Activated CD4-positive, alpha-beta memory T cell treated with anti-CD3 and anti-CD28 coated beads for 36 hours (primary cell): ENCODE measurements around the gene PEAK1. TPM values are rescaled to one million over a fixed set of nuclear protein-coding genes. Genes with fewer than 3 reads are reported as not detected.

ENCODE experiments used
- CTCF ChIA-PET: fragments of 350-600 bp; sonication (Branson Sonifier 250); formaldehyde crosslinking; loops from one replicate; lab custom pipeline; 2021; ENCODE audit warnings: antibody characterized with exemption, inconsistent platforms; lab: Charles Lee
- POLR2A ChIA-PET: fragments of 350-600 bp; sonication (Branson Sonifier 250); formaldehyde crosslinking; loops from one replicate; lab custom pipeline; 2021; ENCODE audit warnings: antibody characterized with exemption; lab: Charles Lee
- DNase-seq: peaks from one replicate; pipeline ENCODE4 v3.0.0-alpha.2; 2020
- H3K27ac Mint-ChIP-seq: one replicate; pipeline ENCODE4 v1.8.0; 2021; ENCODE audit warnings: mixed read lengths
- H3K27me3 Mint-ChIP-seq: one replicate; pipeline ENCODE4 v1.8.0; 2021; ENCODE audit warnings: mixed read lengths
- H3K36me3 Mint-ChIP-seq: one replicate; pipeline ENCODE4 v1.8.0; 2021; ENCODE audit warnings: mixed read lengths
- H3K4me1 Mint-ChIP-seq: one replicate; pipeline ENCODE4 v1.8.0; 2021; ENCODE audit warnings: low read depth, mixed read lengths
- H3K4me3 Mint-ChIP-seq: one replicate; pipeline ENCODE4 v1.8.0; 2021; ENCODE audit warnings: mild to moderate bottlenecking, mixed read lengths
- H3K9me3 Mint-ChIP-seq: one replicate; pipeline ENCODE4 v1.8.0; 2021; ENCODE audit warnings: mixed read lengths
- intact Hi-C: fragments of 100-400 bp; cut with micrococcal nuclease; formaldehyde crosslinking; loops from one replicate; pipeline ENCODE4 v1.15.1; 2023
- total RNA-seq, 2 experiments: library from RNA; stranded (reverse); gene quantifications; one replicate each; pipeline ENCODE4 v1.2.3, GENCODE V29; 2021

The PEAK1 gene
- total RNA-seq, 2 experiments from 2014 or later: 15.6 to 18.3 TPM

DNA sequence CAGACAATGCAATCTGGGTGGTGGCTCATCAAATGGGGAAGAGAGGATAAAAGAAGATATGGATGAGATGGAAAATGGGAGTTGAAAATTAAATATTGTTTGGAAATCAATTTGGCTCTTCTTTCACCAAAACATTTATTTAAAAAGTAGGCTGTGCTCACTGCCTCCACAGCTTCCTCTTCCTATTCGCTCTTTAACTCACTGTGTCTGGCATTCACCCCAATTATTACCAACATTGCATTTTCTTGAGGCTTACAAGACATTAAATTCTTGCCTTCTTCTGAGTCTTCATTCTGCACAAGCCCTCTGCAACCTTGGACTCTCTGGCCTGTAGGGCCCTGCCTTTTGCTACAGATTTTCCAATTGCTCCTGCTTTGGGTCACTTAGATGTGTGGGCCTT, 296.1 kb downstream of the PEAK1 start:
- ChIA-PET CTCF (interaction anchor here (1.4 kb wide), 1 partner anchor 13 kb away, joined by 3 read pairs; no protein-coding TSS in a partner anchor), POLR2A (no interaction called here)
- Mint-ChIP-seq H3K27ac (no peak overlapping the region), H3K36me3 (no peaks in the 10 kb centered on the region), H3K4me3 (no peak overlapping the region), H3K9me3 (no peaks in the 10 kb centered on the region), H3K27me3 (no peaks in the 10 kb centered on the region), H3K4me1 (peaks cover 5% of the 10 kb centered on the region)
- intact Hi-C loops: no loop called here
- DNase-seq: no peak

DNA sequence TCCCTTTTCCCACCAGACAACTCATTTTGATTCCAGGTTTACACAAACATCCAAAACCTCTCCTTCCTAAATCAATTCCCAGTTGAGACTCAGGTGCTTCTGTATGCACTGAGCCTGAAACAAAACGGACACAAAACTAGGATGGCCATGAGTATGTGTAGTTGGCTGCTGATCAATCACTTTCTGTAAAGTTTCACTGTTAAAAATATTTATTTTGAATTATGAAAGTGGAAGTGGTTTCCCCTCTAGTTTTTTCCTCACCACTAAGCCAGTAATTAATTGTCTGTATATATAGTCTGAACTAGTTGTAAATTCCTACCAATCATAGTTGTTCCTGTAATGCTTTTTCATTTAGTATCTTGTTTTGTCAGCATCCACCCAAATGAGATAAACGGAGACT, 297.3 kb downstream of the PEAK1 start:
- peaks cover 5% of the 10 kb centered on the region for H3K4me1 Mint-ChIP-seq
- no peak overlapping the region for H3K27ac Mint-ChIP-seq
- ChIA-PET POLR2A (no interaction called here), CTCF (interaction anchor here (0.7 to 6.6 kb wide), 3 partner anchors 10 to 421 kb away, joined by 3 to 80 read pairs (median 4); no protein-coding TSS in a partner anchor)
- H3K36me3 Mint-ChIP-seq: no peaks in the 10 kb centered on the region
- H3K27me3 Mint-ChIP-seq: no peaks in the 10 kb centered on the region
- no peak for DNase-seq
- intact Hi-C loops: no loop called here
- H3K9me3 Mint-ChIP-seq: no peaks in the 10 kb centered on the region
- no peak overlapping the region for H3K4me3 Mint-ChIP-seq

DNA sequence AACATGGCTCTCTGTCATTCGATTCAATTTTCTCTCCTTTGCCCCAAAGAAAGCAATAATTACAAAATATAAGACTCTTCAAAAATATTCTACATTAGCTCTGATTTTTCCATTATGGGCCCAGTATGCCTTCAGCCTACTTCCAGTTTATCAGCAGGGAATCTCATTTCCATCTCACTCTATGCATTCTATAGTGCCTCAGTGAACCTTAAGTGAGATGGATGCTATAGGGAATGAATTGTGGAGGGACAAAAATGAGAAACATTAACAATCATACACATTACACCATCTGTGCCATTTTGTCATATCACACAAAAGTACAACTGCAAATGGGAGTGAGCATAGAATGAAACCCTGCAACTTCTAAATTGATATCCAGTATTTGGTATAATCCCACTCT, 298.3 kb downstream of the PEAK1 start:
- ChIA-PET POLR2A (no interaction called here), CTCF (interaction anchor here (0.7 to 6.6 kb wide), 5 partner anchors 9 to 422 kb away, joined by 3 to 80 read pairs (median 3); no protein-coding TSS in a partner anchor)
- Mint-ChIP-seq H3K27me3 (no peaks in the 10 kb centered on the region), H3K9me3 (no peaks in the 10 kb centered on the region), H3K36me3 (no peaks in the 10 kb centered on the region), H3K27ac (no peak overlapping the region), H3K4me3 (no peak overlapping the region), H3K4me1 (peaks cover 5% of the 10 kb centered on the region)
- DNase-seq: no peak
- intact Hi-C loops: no loop called here

DNA sequence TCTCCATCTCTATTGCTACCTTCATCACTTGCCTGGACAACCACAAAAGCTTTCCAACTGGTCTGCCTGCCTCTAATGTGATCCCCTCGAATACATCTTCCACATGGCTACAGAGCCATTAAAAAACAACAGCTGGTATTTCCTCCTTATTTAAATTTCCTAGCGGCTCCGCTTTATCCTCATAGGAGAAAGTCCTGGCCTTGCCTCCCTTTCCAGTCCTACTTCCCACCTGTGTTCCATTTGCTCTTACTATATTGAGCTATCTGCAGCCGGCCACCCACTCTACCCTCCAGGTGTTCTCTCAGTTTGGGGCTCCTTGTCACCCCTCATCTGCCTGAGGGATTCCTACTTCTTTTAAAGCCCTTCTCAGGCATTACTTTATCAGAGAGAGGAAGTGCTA, 299.3 kb downstream of the PEAK1 start:
- H3K27me3 Mint-ChIP-seq: no peaks in the 10 kb centered on the region
- intact Hi-C loops: no loop called here
- no peaks in the 10 kb centered on the region for H3K9me3 Mint-ChIP-seq
- DNase-seq: no peak
- no peaks in the 10 kb centered on the region for H3K36me3 Mint-ChIP-seq
- H3K4me3 Mint-ChIP-seq: no peak overlapping the region
- POLR2A ChIA-PET: no interaction called here
- peaks cover 5% of the 10 kb centered on the region for H3K4me1 Mint-ChIP-seq
- no peak overlapping the region for H3K27ac Mint-ChIP-seq
- CTCF ChIA-PET: interaction anchor here (0.6 to 6.6 kb wide), 5 partner anchors 15 to 423 kb away, joined by 3 to 80 read pairs (median 3); no protein-coding TSS in a partner anchor

DNA sequence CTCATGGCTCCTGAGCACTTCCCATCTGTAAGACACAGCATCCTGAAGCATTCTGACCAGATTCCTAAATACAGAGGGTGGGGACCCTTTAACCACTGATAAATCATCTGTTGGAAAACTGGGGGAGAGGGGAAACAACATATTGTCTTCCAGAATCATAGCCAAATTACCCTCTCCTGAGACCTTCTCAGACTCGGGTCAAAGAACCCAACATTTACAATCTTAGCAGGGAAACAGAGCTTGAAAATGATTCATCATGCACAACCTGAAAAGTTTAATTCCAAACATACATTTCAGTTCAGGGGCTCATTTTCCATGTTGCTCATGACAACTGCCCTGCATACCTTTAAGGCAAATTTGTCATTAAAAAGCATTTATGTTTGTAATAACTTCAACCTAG, 300.5 kb downstream of the PEAK1 start:
- Mint-ChIP-seq H3K27ac (no peak overlapping the region), H3K27me3 (no peaks in the 10 kb centered on the region), H3K36me3 (no peaks in the 10 kb centered on the region), H3K9me3 (no peaks in the 10 kb centered on the region), H3K4me3 (no peak overlapping the region), H3K4me1 (peaks cover 5% of the 10 kb centered on the region)
- intact Hi-C loops: loop anchor here (2.0 to 5.0 kb wide), 2 partner anchors 147 to 377 kb away; no protein-coding TSS in a partner anchor
- no peak for DNase-seq
- CTCF ChIA-PET: interaction anchor here (0.6 to 6.6 kb wide), 10 partner anchors 9 to 424 kb away, joined by 3 to 80 read pairs (median 4); no protein-coding TSS in a partner anchor
- POLR2A ChIA-PET: no interaction called here

DNA sequence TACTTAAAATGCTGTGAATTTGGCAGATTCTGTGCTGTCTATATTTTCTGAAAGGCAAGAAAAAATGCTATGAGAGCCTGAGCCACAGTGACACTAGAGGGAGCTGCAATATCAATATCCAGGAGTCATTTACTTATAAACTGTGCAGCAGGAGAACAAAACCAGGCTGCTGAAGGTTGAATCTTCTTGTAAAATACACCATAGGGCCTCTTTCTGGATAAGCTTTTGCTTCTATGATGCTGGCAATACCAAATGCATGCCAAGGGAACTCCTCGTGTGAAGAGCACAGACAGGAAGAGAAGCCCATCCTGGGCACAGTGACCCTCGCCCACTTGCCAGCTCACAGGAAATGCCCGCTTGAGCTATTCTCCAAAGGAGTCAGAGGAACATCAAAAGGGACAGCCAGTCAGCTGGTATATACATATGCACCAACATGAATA, 301.0 kb downstream of the PEAK1 start:
- Mint-ChIP-seq H3K9me3 (no peaks in the 10 kb centered on the region), H3K27ac (no peak overlapping the region), H3K36me3 (no peaks in the 10 kb centered on the region), H3K4me3 (no peak overlapping the region), H3K4me1 (peaks cover 5% of the 10 kb centered on the region), H3K27me3 (no peaks in the 10 kb centered on the region)
- intact Hi-C loops: loop anchor here (1.0 to 5.0 kb wide), 3 partner anchors 147 to 424 kb away; no protein-coding TSS in a partner anchor
- peak; percentile 42 for DNase-seq
- ChIA-PET POLR2A (no interaction called here), CTCF (interaction anchor here (0.8 to 6.6 kb wide), 12 partner anchors 9 to 425 kb away, joined by 3 to 80 read pairs (median 4); no protein-coding TSS in a partner anchor)

DNA sequence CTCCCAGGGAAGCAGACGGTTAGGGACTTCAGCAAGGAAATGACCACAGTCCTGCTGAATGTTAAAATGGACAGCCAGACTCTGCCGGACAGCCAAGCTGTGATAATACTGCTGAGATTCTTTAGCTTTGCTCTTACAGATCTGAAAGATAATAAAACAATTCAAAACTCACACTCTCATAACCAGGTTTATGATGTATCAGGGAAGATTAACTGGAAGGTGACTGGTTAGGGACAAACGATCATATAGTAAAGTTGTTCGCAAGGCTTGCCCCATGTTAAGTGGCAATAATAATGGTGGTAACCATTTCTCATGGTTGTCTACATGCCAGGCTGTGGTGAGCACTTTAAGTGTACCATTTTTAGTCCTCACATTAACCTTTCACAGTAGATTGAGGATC, 304.7 kb downstream of the PEAK1 start:
- no peak for DNase-seq
- Mint-ChIP-seq H3K9me3 (no peaks in the 10 kb centered on the region), H3K27me3 (no peaks in the 10 kb centered on the region), H3K27ac (no peak overlapping the region), H3K4me1 (no peaks in the 10 kb centered on the region), H3K4me3 (no peak overlapping the region), H3K36me3 (no peaks in the 10 kb centered on the region)
- intact Hi-C loops: loop anchor here (5.0 kb wide), 1 partner anchor 143 kb away; no protein-coding TSS in a partner anchor
- ChIA-PET POLR2A (no interaction called here), CTCF (no interaction called here)

DNA sequence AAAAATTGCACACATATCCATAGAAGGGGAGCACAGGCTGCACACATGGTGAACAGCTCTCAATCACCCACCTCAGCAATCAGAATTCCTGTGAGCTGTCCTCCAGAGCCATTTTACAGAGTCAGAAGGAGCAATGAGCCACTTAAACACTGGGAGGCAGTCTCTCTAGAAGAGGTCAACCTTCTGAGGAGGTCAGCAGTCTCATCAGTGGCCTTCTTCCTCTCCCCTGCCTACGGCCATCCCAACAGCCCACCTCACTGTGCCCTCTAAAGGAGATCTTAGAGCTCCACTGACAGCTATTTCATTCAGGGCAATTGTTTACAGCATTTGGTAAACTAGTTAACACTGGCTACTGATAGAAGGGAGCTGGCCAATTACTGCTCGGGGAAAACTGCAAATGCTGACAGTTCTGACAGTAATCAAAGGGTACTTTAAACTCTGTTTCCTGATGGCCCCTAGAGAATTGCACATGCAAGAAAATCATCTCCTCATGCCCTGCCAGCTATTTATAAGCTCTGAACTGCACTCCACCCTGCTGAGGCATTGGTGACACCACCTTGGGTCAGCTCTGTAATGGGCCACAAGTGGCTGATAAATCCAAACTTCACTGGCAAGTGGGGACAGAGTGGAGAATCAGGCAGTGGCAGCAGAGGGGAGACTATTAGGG, 306.9 kb downstream of the PEAK1 start:
- no peaks in the 10 kb centered on the region for H3K36me3 Mint-ChIP-seq
- ChIA-PET POLR2A (no interaction called here), CTCF (interaction anchor here (1.0 to 2.2 kb wide), 2 partner anchors 9 to 430 kb away, joined by 3 to 8 read pairs; no protein-coding TSS in a partner anchor)
- no peak overlapping the region for H3K4me3 Mint-ChIP-seq
- H3K4me1 Mint-ChIP-seq: no peaks in the 10 kb centered on the region
- no peak for DNase-seq
- H3K27me3 Mint-ChIP-seq: no peaks in the 10 kb centered on the region
- H3K27ac Mint-ChIP-seq: no peak overlapping the region
- intact Hi-C loops: no loop called here
- H3K9me3 Mint-ChIP-seq: no peaks in the 10 kb centered on the region

DNA sequence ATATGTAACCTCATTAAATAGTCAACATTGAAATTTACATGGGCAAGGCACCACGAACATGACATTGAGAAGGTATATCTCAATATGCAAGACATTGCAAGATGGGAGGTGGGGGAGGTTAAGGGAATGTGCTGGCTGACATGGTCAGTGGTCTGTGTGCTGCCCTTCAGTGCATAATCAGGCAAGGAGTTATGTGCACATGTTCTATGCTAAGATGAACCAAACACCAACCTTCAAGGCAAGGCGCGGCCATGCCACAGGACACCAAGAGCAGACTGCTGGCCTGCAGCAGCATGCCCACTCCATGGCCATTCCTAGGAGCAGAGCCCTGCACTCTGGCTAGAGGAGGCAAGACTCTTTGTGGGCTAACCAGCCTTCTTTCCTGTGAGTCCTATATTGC, 308.1 kb downstream of the PEAK1 start:
- H3K4me1 Mint-ChIP-seq: no peaks in the 10 kb centered on the region
- no peaks in the 10 kb centered on the region for H3K36me3 Mint-ChIP-seq
- H3K27me3 Mint-ChIP-seq: no peaks in the 10 kb centered on the region
- H3K4me3 Mint-ChIP-seq: no peak overlapping the region
- H3K27ac Mint-ChIP-seq: no peak overlapping the region
- POLR2A ChIA-PET: no interaction called here
- no peaks in the 10 kb centered on the region for H3K9me3 Mint-ChIP-seq
- CTCF ChIA-PET: interaction anchor here (2.2 kb wide), 1 partner anchor 431 kb away, joined by 8 read pairs; no protein-coding TSS in a partner anchor
- DNase-seq: no peak
- intact Hi-C loops: no loop called here

DNA sequence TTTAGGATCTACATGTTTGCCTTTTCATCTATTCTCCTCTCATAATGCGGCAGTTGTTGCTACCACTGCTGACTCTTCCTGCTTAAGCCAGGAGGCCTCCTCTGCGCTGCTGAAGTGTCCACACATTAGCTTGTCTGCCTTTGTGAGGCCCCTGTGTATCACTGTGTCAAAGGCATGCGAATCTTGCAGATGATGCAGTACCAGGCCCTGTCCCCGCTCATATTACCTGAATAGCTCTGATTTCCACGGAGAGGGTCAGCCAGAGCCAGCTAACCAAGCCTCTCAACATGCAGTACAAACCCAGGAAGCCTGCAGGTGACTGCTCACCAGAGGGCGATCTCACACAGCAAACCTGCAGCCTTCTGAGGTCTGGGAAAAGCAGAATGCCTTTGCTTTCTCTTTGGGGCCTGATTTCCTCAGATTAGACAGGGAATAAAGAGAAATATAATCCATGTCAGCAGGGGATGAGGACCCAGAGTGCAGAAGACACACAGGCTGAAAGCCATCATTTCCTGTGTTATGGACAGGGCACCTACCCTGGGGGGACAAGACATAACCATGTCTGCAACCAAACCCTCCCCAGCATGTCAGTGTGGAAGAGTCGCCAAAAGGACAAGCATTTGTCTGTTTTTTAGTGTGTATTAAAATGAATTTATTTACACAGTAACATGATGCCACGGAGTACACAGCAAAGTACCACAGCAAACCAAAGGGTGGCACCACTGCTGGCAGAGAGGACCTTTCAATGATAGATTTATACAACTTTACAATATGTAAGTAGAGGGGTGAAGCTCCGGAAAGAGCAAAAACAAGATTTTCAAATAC, 312.2 kb downstream of the PEAK1 start:
- H3K9me3 Mint-ChIP-seq: no peaks in the 10 kb centered on the region
- H3K27ac Mint-ChIP-seq: no peak overlapping the region
- no peaks in the 10 kb centered on the region for H3K36me3 Mint-ChIP-seq
- CTCF ChIA-PET: interaction anchor here (0.5 to 3.5 kb wide), 9 partner anchors 10 to 436 kb away, joined by 3 to 18 read pairs (median 4); no protein-coding TSS in a partner anchor
- H3K4me1 Mint-ChIP-seq: no peaks in the 10 kb centered on the region
- no peaks in the 10 kb centered on the region for H3K27me3 Mint-ChIP-seq
- DNase-seq: peak; percentile 61
- no peak overlapping the region for H3K4me3 Mint-ChIP-seq
- POLR2A ChIA-PET: no interaction called here
- intact Hi-C loops: loop anchor here (1.0 kb wide), 1 partner anchor 436 kb away; no protein-coding TSS in a partner anchor

DNA sequence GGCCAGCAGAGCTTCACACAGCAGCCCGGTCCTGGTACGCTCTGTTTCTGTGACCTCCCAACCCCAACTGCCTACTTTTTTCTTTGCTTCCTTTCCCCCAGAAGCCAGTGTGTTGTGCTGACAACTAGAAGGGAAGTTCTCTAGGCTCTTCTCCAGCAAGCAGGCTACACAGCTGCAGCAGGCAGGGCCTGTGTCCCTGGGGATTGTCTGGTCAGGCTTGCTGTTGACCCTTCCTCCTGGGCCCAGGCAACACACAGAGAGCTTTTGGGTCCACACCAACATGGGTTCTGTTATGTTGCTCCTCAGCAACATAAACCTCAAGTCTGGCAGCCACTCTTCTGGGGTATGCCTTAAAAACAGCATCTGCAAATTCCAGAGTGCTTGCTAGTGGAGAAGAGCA, 312.8 kb downstream of the PEAK1 start:
- POLR2A ChIA-PET: no interaction called here

More for the DNA sequence above, 312.8 kb downstream of the PEAK1 start:
- no peak overlapping the region for H3K27ac Mint-ChIP-seq
- H3K4me1 Mint-ChIP-seq: no peaks in the 10 kb centered on the region
- no peaks in the 10 kb centered on the region for H3K27me3 Mint-ChIP-seq
- H3K4me3 Mint-ChIP-seq: no peak overlapping the region
- intact Hi-C loops: loop anchor here (1.0 kb wide), 1 partner anchor 436 kb away; no protein-coding TSS in a partner anchor
- no peak for DNase-seq
- no peaks in the 10 kb centered on the region for H3K9me3 Mint-ChIP-seq
- no peaks in the 10 kb centered on the region for H3K36me3 Mint-ChIP-seq
- CTCF ChIA-PET: interaction anchor here (0.5 to 3.5 kb wide), 10 partner anchors 11 to 436 kb away, joined by 3 to 18 read pairs (median 4); no protein-coding TSS in a partner anchor
